K562 (cell line): ENCODE results near the gene SLC9A7. TPM values are rescaled to one million over a fixed set of nuclear protein-coding genes. Genes with fewer than 3 reads are reported as not detected.

Experiments used
- BRD9 ChIP-seq: fragments of 450-650 bp; IDR thresholded peaks from 2 replicates; pipeline ENCODE4 v1.6.1; 2018; ENCODE audit warnings: low read depth; ENCODE audit not compliant: partially characterized antibody
- CBX8 ChIP-seq: fragments of 200-600 bp; sonication (generic); IDR thresholded peaks from 2 replicates; pipeline ENCODE4 v1.6.1; 2012; ENCODE audit warnings: borderline replicate concordance, mixed run types, low read depth, mild to moderate bottlenecking, moderate library complexity, mixed read lengths, low read length, control low read depth, inconsistent platforms; ENCODE audit not compliant: poor library complexity, severe bottlenecking; ENCODE audit errors: extremely low read depth
- FOXA3 ChIP-seq, 2 experiments: fragments of 450-650 bp in 1 of 2; sonication (generic) in 1 of 2; formaldehyde crosslinking; IDR thresholded peaks in 1 of 2; conservative IDR thresholded peaks in 1 of 2; 2 replicates each; pipeline versions ENCODE4 v1.4.0 to v1.8.0; 2020 to 2022; ENCODE audit warnings: mild to moderate bottlenecking in 2 of 2, missing genetic modification reagents in 1 of 2
- KLF13 ChIP-seq: fragments of 450-650 bp; IDR thresholded peaks from 2 replicates; pipeline ENCODE4 v1.6.1; 2016; ENCODE audit warnings: missing genetic modification characterization, low read depth, mild to moderate bottlenecking, missing compliant biosample characterization, moderate library complexity, borderline replicate concordance
- SREBF1 ChIP-seq: fragments of 150-350 bp; IDR thresholded peaks from 2 replicates; pipeline ENCODE4 v1.6.1; 2014; ENCODE audit warnings: antibody characterized with exemption, low read depth, low read length, borderline replicate concordance
- ZNF507 ChIP-seq: conservative IDR thresholded peaks from 2 replicates; pipeline ENCODE4 v1.6.1; 2017; ENCODE audit warnings: missing genetic modification characterization, missing compliant biosample characterization
- ZNF655 ChIP-seq: fragments of 250-450 bp; sonication (Bioruptor Pico); IDR thresholded peaks from 2 replicates; pipeline ENCODE4 v1.5.0; 2021
- polyA plus RNA-seq, 8 experiments: library from polyadenylated mRNA; depleted of rRNA in 4 of 8; stranded (reverse) in 5 of 8; unstranded in 3 of 8; fragments of >200 nt; fragmentation: Nextera tagmentation in 2 of 8; fragmentation: Illumina TruSeq in 1 of 8; extraction: Ambion mirVana in 2 of 8; extraction: Trizol in 1 of 8; gene quantifications; 2 replicates each; pipeline versions ENCODE4 v1.2.1 to v1.2.3, GENCODE V29; 2011 to 2014; ENCODE audit warnings: inconsistent platforms in 1 of 8, missing spikeins in 1 of 8
- total RNA-seq, 7 experiments: library from RNA; depleted of rRNA in 6 of 7; stranded (reverse); fragments of >200 nt in 6 of 7; fragmentation: Illumina TruSeq in 2 of 7; extraction: Trizol in 2 of 7; gene quantifications; 2 replicates each; pipeline versions ENCODE4 v1.2.1 to v1.2.3, GENCODE V29; 2011 to 2021; ENCODE audit warnings: low replicate concordance in 1 of 7

The SLC9A7 gene
- total and polyA plus RNA-seq, 9 of the 15 experiments (the other 6 are each of a cell fraction or from before 2014, with no cell fraction given), result 0.04 to 0.13 (median 0.09) TPM; not detected in 5

DNA sequence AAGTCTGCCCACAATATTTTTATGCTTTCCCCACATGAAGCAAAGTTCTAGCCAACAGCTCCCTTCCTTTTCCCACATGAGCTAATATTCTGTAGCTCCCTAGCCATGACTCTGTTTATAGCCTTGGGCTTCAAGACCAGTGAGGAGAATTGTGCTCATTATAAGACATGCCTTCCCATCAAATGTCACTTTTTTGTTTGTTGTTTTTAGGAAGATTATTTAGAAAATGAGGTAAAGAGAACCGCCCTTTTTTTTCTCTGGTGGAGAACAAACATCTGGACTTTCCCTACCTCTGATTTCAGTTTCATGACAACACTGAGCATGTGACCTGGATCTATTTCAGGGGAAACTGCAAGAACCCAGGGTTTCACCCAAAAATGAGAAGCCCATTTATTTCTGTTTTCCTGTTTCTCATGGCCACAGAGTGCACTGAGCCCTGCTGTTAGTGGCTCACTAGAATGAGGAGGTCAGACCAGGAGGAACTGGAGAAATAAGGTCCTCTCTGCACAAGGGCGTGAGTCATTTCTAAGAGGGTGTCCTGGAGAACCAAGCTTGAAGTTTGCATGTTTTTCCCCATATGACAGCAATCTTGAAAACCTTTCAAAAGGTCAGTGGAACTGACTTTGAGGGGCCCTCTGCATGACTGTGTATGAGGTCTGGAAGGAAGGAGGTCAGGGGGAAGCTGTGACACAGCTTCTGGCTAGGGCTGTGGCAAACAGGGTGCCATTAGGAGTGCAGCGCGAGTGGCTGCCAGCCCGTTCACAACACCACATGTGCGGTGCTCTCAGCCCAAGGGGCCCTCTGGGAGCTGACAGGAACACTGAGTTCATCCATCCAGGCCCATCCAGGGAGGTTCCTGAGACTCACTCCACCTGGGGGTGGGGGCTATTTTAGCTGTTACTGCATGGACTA, 130.2 kb downstream of the SLC9A7 start (continued):
- TF ChIP-seq ZNF507, result no peak
- no peak for TF ChIP-seq CBX8
- TF ChIP-seq KLF13 (tag), result no peak
- no peak for TF ChIP-seq BRD9
- TF ChIP-seq SREBF1, result no peak
- no peak for TF ChIP-seq FOXA3 (CRISPR knock-in tag; conservative IDR thresholded peaks at IDR 0.05 in 1 of 2, IDR thresholded peaks at IDR 0.05 in 1 of 2)
- TF ChIP-seq ZNF655 (CRISPR knock-in tag), result no peak
